GM18499 (cell line): Measurements from ENCODE around the gene UBLCP1.
"Not testable (repeated sequence)": the region's sequence is repeated elsewhere in the genome, so short reads cannot be mapped to it uniquely, and the experiment has no call there.

Source experiments
- ATAC-seq: cut with Tn5 transposase; IDR thresholded peaks from one replicate; pipeline ENCODE4 v1.9.1; 2021; ENCODE audit warnings: moderate number of reproducible peaks; ENCODE audit not compliant: insufficient read depth, unreplicated experiment

Gene UBLCP1

GRCh38 chr5:159244890-159245289 lies 18.2 kb upstream of the UBLCP1 start:
- no peak for ATAC-seq

GRCh38 chr5:159249158-159249557 lies 13.9 kb upstream of the UBLCP1 start:
- no peak for ATAC-seq

- ATAC-seq = no peak
Measured at GRCh38 chr5:159252195-159252594, 10.9 kb upstream of the UBLCP1 start.

- ATAC-seq = no peak
Measured at GRCh38 chr5:159257007-159257406, 6.1 kb upstream of the UBLCP1 start.

GRCh38 chr5:159257629-159258283 lies 5.3 kb upstream of the UBLCP1 start:
- ATAC-seq = no peak

GRCh38 chr5:159258361-159258760 lies 4.7 kb upstream of the UBLCP1 start:
- ATAC-seq = no peak

GRCh38 chr5:159260212-159260611 lies 2.9 kb upstream of the UBLCP1 start:
- ATAC-seq = not testable (repeated sequence)

GRCh38 chr5:159262472-159262858 lies 625 bp upstream of the UBLCP1 start:
- no peak for ATAC-seq

- no peak for ATAC-seq
Measured at GRCh38 chr5:159263569-159263905, 447 bp downstream of the UBLCP1 start.

GRCh38 chr5:159266764-159267163 lies 3.7 kb downstream of the UBLCP1 start:
- not testable (repeated sequence) for ATAC-seq

GRCh38 chr5:159269723-159270122 lies 6.6 kb downstream of the UBLCP1 start:
- ATAC-seq = no peak

- no peak for ATAC-seq
Measured at GRCh38 chr5:159273923-159274322, 10.8 kb downstream of the UBLCP1 start.

GRCh38 chr5:159274676-159275075 lies 11.6 kb downstream of the UBLCP1 start:
- no peak for ATAC-seq

GRCh38 chr5:159286420-159287035 lies 23.4 kb downstream of the UBLCP1 start:
- ATAC-seq = no peak

GRCh38 chr5:159290741-159291140 lies 27.7 kb downstream of the UBLCP1 start:
- no peak for ATAC-seq

GRCh38 chr5:159294921-159295320 lies 31.8 kb downstream of the UBLCP1 start:
- no peak for ATAC-seq

- ATAC-seq = not testable (repeated sequence)
Measured at GRCh38 chr5:159297300-159297699, 34.2 kb downstream of the UBLCP1 start.

- no peak for ATAC-seq
Measured at GRCh38 chr5:159301466-159301865, 38.4 kb downstream of the UBLCP1 start.

- ATAC-seq = not testable (repeated sequence)
Measured at GRCh38 chr5:159301929-159302860, 39.1 kb downstream of the UBLCP1 start.

- no peak for ATAC-seq
Measured at GRCh38 chr5:159303286-159303685, 40.2 kb downstream of the UBLCP1 start.

GRCh38 chr5:159304961-159305595 lies 42.0 kb downstream of the UBLCP1 start:
- no peak for ATAC-seq
